ENCODE data around the gene TUBB2B. TPM values are rescaled to one million over a fixed set of nuclear protein-coding genes. Genes with fewer than 3 reads are reported as not detected.

TUBB2B gene
- total RNA-seq, 2 donors from 2014 or later: 253 to 304 TPM

DNA sequence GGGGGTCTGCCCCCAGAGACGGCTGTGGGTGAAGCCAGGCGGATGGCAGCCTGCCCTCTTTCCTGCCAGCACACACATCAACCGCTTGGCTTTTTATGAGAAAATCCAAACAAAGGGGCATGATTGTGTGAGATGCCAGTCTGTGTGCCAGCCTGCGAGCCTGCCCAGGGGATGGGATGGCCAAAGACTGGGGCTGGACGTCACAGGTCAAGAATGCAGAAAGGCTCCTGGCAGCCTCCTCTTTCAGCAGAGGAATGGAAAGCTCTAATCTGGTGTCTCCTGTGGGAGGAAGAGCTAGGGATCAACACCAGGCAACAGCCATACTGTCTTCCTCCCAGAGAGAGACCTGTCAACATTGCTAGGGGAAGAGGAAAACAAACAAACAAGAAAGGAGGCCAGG is 15.8 kb downstream of the TUBB2B start:
- Histone ChIP-seq H3K9ac (ENCODE audit: extremely low read depth, low read length, poor library complexity, severe bottlenecking) (no peak overlapping the region), H3K27me3 (ENCODE audit: control insufficient read depth, insufficient read depth, low read length, poor library complexity, severe bottlenecking) (no peaks in the 10 kb centered on the region), H3K27ac (ENCODE audit: low read depth, low read length) (no peak overlapping the region), H3K36me3 (ENCODE audit: control insufficient read depth, insufficient read depth, low read length) (no peaks in the 10 kb centered on the region), H3K4me3 (ENCODE audit: low read length) (no peak overlapping the region), H3K4me1 (ENCODE audit: control insufficient read depth, insufficient read depth, low read length) (peaks cover 23% of the 10 kb centered on the region), H3K9me3 (ENCODE audit: control insufficient read depth, low read length) (no peaks in the 10 kb centered on the region)
- TF ChIP-seq, protein P1, sequence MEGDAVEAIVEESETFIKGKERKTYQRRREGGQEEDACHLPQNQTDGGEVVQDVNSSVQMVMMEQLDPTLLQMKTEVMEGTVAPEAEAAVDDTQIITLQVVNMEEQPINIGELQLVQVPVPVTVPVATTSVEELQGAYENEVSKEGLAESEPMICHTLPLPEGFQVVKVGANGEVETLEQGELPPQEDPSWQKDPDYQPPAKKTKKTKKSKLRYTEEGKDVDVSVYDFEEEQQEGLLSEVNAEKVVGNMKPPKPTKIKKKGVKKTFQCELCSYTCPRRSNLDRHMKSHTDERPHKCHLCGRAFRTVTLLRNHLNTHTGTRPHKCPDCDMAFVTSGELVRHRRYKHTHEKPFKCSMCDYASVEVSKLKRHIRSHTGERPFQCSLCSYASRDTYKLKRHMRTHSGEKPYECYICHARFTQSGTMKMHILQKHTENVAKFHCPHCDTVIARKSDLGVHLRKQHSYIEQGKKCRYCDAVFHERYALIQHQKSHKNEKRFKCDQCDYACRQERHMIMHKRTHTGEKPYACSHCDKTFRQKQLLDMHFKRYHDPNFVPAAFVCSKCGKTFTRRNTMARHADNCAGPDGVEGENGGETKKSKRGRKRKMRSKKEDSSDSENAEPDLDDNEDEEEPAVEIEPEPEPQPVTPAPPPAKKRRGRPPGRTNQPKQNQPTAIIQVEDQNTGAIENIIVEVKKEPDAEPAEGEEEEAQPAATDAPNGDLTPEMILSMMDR (conservative IDR thresholded peaks at IDR 0.05): no peak
- Mint-ChIP-seq H3K27ac (no peak overlapping the region), H3K36me3 (ENCODE audit: low read depth) (no peaks in the 10 kb centered on the region), H3K27me3 (ENCODE audit: insufficient read depth) (no peaks in the 10 kb centered on the region), H3K4me1 (peaks cover 32% of the 10 kb centered on the region), H3K4me3 (no peak overlapping the region), H3K9me3 (no peaks in the 10 kb centered on the region)
- peak; percentile 45 for DNase-seq
- 79 to 87% methylated on average over 4 to 5 of the region's 5 CpGs for WGBS, 2 experiments (ENCODE audit: insufficient coverage in 1 of 2, insufficient read length in 1 of 2)

DNA sequence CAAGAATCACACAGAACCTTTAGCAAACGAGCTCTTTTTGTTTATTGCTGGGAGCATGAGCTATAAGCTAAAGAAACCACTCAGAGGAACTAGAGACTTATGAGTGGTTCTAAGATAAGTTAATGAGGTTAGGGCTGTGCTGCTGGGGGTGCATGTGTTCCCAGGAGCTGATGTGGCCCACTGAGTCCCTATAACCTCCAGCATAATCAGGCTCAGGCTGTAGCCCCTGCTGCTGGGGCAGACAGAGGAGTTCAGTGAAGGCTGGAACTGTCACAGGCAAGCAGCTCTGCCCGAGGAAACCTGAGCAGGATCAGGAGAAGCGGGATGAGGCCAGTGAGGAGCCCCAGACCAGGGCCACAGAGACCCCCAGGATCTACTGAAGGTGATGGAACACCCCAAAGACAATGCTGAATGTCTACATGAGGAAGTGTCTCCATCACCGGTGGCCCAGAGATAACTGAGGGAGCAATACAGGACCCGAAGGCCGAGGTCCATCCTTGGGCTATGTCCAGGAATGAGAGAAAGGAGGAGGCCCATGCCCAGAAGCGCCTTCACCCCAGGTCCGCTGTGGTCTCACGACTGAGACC is 17.3 kb downstream of the TUBB2B start:
- no peaks in the 10 kb centered on the region for H3K9me3 ChIP-seq (ENCODE audit: control insufficient read depth, low read length)
- TF ChIP-seq, protein P1 (conservative IDR thresholded peaks at IDR 0.05): no peak
- Mint-ChIP-seq H3K27me3 (ENCODE audit: insufficient read depth) (no peaks in the 10 kb centered on the region), H3K4me3 (no peak overlapping the region), H3K9me3 (no peaks in the 10 kb centered on the region), H3K4me1 (peaks cover 32% of the 10 kb centered on the region), H3K36me3 (ENCODE audit: low read depth) (no peaks in the 10 kb centered on the region), H3K27ac (no peak overlapping the region)
- DNase-seq: peak; percentile 51
- H3K27me3 ChIP-seq (ENCODE audit: control insufficient read depth, insufficient read depth, low read length, poor library complexity, severe bottlenecking): no peaks in the 10 kb centered on the region
- H3K27ac ChIP-seq (ENCODE audit: low read depth, low read length): no peak overlapping the region
- H3K4me3 ChIP-seq (ENCODE audit: low read length): no peak overlapping the region
- WGBS, 2 experiments (ENCODE audit: insufficient coverage in 1 of 2, insufficient read length in 1 of 2): 92% methylated on average over 6 to 9 of the region's 9 CpGs
- no peak overlapping the region for H3K9ac ChIP-seq (ENCODE audit: extremely low read depth, low read length, poor library complexity, severe bottlenecking)
- peaks cover 23% of the 10 kb centered on the region for H3K4me1 ChIP-seq (ENCODE audit: control insufficient read depth, insufficient read depth, low read length)
- H3K36me3 ChIP-seq (ENCODE audit: control insufficient read depth, insufficient read depth, low read length): no peaks in the 10 kb centered on the region

DNA sequence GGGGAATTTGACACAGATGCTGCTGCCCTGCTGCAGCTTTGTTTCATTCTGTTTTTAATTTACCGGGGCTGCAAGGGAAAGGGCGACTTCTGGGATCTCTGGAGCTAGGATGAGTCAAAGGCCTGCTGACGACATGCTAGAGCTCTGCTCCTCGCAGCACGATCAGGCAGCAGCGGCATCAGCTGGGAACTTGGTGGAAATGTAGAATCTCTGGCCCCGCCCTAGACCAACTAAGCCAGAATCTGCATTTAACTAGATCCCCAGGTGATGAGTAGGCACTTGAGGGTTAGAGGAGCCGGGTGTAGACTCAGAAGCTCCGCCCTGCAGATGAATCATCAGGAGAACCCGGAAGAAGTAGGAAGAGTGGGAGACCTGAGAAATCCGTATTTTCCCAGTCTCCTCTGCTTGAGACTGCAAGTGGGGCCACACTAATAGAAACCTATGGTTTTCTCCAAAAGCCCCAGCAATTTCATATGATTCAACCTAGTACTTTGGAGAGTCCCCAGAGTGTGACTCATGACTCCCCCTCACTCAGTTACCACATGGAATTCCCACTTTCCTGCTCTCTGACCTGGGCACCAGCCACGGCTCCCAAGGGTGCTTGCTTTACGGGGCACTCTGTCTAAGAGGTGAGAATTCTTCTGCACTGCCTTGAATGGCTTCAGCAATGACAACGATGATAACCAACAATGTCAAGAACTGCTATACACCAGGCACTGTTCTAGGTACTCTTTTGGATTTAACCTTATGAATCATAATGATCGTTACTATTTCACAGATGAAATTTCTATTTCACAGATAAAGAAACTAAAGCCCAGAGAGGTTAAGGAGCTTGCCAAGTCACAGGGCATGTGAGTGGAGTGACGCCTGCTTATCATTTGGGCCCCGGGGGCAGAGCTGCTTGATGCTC is 18.1 kb downstream of the TUBB2B start:
- TF ChIP-seq, protein P1 (conservative IDR thresholded peaks at IDR 0.05): no peak
- peak; percentile 95 for DNase-seq
- Mint-ChIP-seq H3K27me3 (ENCODE audit: insufficient read depth) (no peaks in the 10 kb centered on the region), H3K4me3 (peak overlapping the region; percentile 22), H3K9me3 (no peaks in the 10 kb centered on the region), H3K36me3 (ENCODE audit: low read depth) (no peaks in the 10 kb centered on the region), H3K4me1 (peaks cover 32% of the 10 kb centered on the region), H3K27ac (peak overlapping the region; percentile 84)
- Histone ChIP-seq H3K36me3 (ENCODE audit: control insufficient read depth, insufficient read depth, low read length) (no peaks in the 10 kb centered on the region), H3K27me3 (ENCODE audit: control insufficient read depth, insufficient read depth, low read length, poor library complexity, severe bottlenecking) (no peaks in the 10 kb centered on the region), H3K9ac (ENCODE audit: extremely low read depth, low read length, poor library complexity, severe bottlenecking) (peak overlapping the region; percentile 45), H3K4me3 (ENCODE audit: low read length) (peak overlapping the region; percentile 54), H3K9me3 (ENCODE audit: control insufficient read depth, low read length) (no peaks in the 10 kb centered on the region), H3K4me1 (ENCODE audit: control insufficient read depth, insufficient read depth, low read length) (peaks cover 23% of the 10 kb centered on the region), H3K27ac (ENCODE audit: low read depth, low read length) (no peak overlapping the region)
- 43 to 59% methylated on average over 9 to 17 of the region's 17 CpGs for WGBS, 2 experiments (ENCODE audit: insufficient coverage in 1 of 2, insufficient read length in 1 of 2)
